GM21515 (cell line): Measurements from ENCODE around the gene AK4.
"Not testable (repeated sequence)": the region's sequence is repeated elsewhere in the genome, so short reads cannot be mapped to it uniquely, and the experiment has no call there.

Source experiments
- ATAC-seq: cut with Tn5 transposase; IDR thresholded peaks from one replicate; pipeline ENCODE4 v1.9.1; 2021; ENCODE audit not compliant: unreplicated experiment

The AK4 gene

DNA sequence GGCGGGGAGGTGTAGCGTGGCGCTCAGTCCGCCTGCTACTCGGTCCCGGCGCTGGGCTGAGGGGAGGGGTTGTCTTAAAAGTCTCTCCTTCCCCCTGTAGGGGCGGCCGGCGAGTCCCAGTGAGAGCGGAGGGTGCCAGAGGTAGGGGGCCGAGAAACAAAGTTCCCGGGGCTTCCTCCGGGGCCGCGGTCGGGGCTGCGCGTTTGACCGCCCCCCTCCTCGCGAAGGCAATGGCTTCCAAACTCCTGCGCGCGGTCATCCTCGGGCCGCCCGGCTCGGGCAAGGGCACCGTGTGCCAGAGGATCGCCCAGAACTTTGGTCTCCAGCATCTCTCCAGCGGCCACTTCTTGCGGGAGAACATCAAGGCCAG lies at the start of gene AK4:
Gene AK4, plus strand, starts transcription at position 26 of the 370 bp plus-strand sequence. Its CDS starts 205 bp downstream, at position 231.
- peak; percentile 14 for ATAC-seq

DNA sequence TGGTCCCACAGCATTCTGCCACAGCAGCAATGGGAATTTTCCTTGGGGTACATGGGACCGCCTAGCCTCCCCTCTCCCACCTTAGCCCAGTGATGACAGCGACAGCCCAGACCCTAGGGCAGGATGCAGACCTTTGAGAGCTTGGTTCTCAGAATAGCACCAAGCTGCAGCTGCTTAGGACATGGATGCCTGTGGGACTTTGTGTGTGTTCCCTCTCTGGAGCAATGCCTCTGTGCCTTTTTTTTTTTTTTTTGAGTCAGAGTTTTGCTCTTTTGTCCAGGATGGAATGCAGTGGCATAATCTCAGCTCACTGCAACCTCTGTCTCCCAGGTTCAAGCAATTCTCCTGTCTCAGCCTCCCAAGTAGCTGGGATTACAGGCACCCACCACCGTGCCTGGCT lies 44.2 kb upstream of the AK4 start:
- ATAC-seq = no peak

DNA sequence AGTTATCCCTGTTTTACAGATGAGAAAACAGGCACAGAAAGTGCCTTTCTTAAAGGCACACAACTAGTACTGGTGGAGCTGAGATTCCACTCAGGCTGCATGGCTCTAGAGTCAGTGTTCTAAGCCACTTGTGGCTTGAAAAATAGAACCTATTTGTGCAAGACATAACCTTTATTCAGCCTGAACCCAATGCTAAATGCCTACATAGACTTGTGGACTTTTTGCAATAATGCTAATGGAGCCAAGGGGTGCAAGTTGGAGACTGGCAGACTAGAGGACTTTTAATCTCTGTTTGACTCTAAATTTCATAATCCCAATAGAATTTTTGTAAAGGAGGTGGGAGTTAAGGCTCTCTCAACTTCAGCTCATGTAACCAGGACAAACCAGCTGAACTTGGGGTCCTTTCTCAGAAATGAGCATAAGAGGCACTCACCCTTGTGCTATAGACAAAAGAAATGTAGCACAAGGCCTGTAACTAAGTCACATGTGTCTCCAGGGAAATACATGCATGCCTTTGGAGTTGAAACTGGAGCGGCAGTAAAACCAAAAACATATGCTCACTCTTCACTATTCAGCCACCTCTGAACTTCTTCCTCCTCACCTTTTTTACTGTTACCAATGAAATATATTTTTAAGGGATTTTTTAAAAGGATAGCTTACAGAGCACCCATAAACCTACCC lies 43.0 kb upstream of the AK4 start:
- no peak for ATAC-seq

DNA sequence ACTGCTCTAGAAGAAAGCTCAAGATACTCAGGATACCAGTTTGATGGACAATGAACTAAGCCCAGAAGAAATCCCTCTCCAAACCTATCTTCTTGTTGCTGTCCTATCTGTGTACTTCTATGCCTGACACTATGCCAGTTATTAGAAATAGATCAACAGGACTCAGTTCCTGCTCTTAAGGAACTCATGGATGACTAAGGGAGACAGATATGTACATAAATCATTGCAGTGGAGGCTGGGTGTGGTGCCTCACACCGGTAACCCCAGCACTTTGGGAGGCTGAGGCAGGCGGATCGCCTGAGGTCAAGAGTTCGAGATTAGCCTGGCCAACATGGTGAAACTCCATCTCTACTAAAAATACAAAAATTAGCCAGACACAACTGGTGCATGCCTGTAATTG lies 42.4 kb upstream of the AK4 start:
- no peak for ATAC-seq

DNA sequence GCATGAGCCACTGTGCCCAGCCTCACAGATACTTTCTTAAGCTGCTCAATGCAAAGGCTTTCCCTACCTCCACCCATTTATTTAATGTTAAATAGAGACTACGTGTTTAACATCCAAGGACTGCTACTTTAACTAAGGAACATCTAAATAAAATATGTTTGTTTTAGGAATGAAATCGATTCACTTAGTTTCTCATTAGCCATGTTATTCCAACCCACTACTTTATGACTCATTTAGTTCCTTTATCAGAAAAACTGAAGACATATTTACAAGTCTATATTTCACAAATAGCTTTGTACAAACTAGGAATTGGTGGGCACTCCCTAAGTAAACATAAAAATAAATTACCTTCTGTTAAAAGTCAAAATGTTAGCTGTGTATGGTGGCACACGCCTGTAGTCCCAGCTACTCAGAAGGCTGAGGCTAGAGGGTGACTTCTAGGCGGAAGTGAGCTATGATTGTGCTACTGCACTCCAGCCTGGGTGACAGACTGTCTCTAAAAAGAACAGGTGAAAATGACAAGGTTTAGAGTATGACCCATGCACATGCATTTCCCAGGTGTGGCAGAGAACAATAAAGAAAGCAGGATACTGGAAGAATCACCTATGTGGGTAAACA lies 39.9 kb upstream of the AK4 start:
- ATAC-seq = no peak

DNA sequence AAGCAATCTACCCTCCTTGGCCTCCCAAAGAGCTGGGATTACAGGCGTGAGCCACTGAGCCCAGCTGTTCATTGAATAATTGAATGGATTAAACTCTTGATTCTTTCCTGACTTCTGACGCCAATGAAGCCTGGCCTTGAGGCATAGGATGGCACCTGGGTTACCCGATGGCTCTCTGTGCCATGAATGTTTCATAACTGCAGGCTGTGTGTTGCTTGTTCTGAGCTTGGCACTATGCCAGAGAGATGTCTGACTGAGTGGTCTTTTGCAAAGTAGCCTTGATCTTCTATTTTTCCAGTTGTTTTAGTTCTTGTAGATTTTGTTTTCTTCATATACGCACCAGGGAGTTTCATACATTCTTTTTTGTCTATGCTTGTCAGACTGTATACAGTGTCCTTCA lies 38.5 kb upstream of the AK4 start:
- no peak for ATAC-seq

DNA sequence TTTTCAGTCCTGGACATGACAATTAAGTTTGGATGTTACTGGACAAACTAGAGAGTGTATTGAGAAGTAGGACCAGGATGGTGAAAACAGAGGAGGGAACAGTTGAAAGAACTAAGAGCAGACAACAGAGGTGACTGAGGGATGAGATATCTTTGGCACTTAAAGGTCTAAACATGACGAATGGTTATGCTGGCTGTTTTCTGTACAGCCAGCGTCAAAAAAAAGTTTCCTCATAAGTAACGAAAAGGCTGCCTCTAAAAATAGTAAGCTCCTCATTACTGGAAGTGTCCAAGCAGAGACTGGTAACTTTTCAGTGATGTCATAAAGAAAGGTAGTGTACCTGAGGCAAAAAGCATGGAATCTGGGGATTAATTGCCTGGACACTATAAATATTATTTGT lies 35.2 kb upstream of the AK4 start:
- ATAC-seq = no peak

DNA sequence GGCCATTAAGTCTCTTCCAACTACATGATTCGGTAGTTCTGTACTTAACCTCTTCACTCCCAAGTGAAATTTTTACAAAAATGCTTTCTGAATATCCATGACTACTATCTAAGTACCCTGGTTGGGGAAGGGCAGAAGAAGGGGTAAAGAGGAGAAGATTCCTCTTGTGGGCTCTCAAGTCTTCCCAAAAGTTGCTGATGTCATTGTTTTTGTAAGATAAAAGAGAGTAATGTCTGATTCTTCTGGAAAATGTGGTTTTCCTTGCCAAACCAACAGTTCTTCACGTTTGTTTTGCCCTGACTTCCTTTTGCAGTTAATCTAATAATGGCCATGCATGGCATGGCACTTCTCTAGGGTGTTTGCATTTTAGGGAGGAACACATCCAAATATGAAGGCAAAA lies 34.7 kb upstream of the AK4 start:
- ATAC-seq = no peak

DNA sequence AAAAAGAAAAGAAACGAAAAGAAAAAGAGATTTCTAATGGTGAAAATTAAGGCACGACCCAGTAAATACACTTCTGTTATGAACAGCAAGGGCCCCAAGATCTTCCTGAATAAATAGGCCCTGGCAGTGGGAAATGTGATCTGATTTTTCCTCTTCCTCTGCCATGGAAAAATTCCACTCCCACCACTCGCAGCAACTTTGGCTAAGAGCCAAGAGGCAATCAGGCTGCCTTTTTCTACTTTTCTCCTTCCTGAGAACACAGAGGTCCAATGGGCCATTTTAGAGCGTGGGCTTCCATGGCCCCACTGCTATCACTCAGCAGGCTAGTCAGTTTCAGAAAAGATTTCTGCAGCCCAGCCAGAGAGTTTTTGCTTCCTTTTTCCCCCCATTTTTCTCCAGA lies 33.7 kb upstream of the AK4 start:
- no peak for ATAC-seq

DNA sequence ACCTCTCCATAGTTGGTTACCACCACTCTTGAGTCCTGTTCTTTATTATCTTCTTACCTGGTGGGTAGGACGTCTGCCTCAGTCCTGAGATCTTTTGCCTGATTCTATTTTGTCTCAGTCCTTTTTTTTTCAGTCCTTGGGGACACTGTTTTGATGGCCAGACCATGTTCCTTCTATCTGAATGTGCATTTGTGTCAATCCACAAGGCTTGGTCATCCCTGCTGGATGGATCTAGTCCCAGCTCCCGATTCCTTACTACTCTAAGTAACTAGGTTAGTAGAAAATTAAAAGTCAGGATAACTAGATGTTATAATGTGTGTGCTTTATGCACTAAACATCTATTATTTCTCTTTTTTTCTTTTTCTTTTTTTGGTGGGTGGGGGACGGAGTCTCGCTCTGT lies 28.1 kb upstream of the AK4 start:
- ATAC-seq = no peak

DNA sequence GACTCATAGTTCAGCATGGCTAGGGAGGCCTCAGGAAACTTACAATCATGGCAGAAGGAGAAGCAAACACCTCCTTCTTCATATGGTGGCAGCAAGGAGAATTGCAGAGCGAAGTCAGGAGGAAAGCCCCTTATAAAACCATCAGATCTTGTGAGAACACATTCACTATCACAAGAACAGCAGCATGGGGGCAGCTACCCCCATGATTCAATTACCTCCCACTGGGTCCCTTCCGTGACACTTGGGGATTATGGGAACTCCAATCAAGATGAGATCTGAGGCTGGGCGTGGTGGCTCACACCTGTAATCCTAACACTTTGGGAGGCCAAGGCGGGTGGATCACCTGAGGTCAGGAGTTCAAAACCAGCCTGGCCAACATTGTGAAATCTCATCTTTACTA lies 18.9 kb upstream of the AK4 start:
- ATAC-seq = not testable (repeated sequence)

DNA sequence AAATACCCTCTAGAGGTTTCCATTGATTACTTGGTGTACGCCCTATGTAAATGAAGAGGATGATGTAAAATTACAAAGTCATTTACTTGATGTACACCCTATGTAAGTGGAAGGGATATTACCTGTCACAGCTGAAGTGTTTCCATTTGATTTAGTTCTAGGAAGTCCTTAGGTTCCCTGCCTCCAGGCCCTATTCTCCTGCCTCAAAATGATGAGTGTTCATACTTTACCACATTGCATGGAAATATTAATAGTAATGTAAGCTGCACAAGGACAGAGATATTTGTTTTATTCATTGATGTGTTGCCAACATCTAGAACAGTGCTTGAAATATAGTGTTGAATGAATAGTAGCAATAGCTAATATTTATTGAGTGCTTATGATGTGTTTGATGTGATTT lies 9.5 kb upstream of the AK4 start:
- no peak for ATAC-seq

DNA sequence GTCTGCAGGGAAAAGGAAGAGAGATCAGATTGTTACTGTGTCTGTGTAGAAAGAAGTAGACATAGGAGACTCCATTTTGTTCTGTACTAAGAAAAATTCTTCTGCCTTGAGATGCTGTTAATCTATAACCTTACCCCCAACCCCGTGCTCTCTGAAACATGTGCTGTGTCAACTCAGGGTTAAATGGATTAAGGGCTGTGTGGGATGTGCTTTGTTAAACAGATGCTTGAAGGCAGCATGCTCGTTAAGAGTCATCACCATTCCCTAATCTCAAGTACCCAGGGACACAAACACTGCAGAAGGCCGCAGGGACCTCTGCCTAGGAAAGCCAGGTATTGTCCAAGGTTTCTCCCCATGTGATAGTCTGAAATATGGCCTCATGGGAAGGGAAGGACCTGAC lies 8.2 kb upstream of the AK4 start:
- not testable (repeated sequence) for ATAC-seq

DNA sequence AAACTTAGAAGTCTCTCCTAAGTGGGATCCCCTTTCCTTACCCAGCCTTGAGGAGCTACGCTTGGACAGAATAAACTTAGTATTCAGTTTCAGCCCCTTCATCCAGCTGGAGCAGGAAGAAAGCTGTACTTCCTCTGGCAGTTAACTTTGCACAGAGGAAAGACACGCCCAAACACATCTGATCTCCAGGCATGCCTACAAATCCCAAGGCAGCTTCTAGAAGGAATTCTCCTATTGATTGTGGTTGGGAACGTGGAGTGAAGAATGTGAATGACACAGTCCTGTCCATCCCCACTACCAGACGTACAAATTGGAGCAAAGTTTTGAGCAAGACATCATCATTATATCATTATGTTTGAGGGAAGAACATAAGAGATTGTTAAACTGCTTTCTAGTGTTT lies 6.6 kb upstream of the AK4 start:
- ATAC-seq = no peak

DNA sequence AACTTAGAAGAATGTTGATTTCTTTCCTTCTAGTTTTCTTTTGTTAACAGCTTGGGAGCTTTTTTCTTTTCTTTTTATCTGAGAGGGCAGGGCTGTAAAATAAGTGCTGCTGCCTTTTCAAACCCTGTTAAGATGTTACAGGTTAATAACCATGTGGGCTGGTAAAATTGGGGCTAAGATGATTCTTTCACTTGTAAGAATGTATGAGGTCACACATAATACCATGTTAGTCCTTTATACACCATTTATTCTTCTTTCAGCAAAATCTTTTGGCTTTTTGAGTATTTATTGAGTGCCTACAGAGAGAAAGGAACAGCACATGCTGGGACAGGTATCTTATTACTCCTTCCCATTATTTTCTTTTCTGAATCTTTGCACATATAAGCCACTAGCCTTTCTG lies 6.1 kb upstream of the AK4 start:
- ATAC-seq = no peak

DNA sequence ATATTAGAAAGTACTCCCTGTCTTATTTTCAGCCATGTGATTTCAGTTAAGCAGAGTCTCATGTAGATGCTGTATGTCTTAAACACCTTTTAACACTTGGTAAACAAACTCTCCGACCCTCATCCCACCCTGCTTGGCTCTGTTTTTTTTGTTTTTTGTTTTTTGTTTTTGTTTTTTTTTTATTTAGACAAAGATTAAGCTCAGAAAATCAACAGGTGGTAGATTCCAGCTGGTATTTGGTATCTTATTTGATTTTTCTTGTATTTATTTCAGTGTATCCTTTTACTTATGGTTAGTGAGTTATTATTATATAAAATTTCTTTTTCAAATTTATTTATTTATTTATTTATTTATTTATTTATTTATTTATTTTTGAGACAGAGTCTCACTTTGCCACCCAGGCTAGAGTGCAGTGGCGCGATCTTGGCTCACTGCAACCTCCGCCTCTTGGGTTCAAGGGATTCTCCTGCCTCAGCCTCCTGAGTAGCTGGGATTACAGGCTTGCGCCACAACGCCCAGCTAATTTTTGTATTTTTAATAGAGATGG lies 4.8 kb upstream of the AK4 start:
- not testable (repeated sequence) for ATAC-seq

DNA sequence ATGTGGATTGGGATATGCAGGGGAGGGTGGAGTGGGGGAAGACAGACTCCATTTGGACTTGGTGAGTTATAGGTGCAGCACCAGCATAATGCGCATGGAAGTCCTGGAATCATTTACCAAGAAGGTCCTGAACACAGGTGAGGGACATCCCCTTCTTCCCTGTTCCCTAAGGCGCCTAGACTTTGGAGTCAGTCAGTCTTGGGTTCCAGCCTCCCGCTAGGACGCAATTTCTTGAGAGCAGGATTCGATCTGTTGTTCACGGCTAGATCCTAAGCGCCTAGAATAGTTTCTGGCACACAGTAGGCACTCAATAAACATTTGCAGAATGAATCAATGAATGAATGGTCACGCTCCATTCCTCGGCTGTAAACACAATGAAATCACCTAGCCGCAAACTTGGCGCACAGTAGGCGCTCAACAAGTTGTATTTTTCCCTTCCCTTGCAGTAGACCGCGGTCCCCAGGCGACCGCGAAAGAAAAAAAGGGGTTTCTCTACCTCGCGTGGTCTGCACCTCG lies 1.0 kb upstream of the AK4 start:
- ATAC-seq = no peak

DNA sequence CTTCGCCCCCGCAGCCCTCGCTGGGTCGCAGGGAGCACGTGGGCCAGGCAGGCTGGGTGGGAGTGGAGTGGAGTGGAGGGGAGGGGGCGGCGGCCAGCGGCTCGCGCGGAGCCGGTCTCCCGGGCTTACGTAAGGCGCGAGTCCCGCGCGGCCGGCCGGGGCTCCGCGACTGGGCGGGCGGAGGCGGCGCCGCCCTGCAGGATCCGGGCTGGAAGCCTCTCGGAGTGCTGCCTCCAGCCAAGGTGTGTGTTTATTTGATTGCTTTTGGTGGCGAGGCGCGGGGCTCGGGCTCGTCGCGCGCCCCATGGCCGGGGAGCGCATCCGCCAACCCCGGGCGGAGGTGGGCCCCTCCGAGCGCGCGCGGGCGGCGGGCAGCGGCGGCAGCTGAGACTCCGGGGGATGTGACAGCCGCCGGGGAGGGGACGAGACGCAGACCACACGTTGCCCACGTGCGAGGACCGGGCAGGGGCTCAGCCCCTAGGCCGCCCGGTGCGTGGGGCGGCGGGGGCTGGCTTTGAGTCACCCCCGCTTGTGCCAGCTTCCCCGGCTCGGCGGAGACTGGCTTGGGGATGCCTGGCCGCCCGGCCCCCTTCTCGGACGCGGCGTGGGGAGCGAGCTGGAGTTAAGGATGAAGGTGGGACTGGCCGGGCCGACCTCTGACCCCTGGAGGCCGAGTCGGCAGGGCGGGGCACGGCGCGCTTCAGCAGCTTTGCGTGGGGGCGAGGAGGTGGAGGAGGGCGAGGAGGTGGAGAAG lies 402 bp upstream of the AK4 start:
- peak; percentile 63 for ATAC-seq

DNA sequence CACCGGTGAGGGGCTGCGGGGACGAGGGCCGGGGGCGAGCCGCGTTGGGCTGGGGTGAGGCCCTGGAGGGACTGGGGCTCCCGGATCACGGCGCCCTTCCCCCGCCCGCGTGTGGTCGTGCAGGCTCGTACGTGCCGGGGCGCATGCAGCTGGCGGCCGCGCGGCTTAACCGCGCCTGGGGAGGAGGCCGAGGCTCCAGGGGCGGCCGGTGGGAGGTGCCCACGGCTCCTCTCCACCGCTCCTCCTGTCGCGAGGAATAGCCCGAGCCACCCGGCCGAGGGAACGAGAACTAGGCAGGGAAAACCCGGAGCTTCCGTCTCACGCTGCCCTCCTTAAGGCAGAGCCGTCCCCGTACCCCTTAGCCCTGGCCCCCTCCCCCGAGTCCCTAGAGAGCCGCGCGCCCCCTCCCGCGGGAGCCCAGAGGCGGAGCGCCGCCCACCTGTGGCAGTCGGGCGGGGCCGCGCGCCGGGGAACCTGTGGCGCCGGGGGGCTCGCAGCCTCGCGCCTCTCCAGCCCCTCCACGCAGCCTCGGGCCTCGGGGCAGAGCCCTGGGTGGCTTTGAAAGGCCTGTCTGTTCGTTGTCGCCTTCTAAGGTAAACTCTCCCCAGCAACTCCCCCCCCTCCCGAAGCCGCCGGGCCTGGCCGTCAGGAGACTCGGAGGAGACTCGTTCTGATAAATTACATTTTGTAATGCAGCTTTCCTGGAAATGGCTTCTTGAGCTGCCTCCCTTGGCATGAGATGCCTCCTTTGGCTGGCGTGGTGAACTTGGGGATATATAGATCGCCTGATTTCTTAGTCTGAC lies 746 bp downstream of the AK4 start:
- peak; percentile 61 for ATAC-seq

DNA sequence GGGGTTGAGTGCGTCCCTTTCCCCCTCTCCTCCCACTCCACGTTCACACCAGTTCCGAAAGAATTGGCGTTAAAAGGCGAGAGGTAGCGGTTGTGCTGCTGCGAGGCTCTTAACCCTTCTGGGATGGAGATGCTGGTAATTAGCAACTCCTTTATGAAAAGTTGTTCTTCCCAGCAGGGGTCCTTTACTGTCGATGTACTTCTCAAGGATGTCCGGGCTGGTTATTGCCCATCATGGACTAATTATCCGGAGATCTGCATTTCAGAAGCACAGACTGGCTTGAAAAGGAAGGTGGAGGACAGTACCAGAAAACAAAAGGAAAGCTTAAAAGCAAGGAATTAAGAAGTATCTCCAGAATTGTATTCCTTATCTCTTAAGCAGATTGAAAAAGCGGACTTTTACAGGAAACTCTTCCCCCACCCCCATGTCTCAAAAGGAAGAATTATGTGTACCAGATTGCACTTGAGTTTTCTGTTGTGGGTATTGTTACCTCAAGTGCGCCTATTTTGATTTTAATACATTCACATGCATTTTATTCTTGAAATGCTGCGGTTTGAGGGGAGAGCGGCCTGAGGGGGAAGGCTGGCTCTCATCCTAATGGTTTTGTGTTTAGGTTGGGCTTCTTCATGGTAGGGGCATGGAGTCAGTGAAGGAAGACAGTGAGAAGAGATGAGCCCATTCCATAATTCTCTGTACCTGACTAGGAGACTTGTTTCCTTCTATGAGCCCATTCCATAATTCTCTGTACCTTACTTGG lies 1.5 kb downstream of the AK4 start:
- ATAC-seq = no peak
